RWPE2 (cell line): ENCODE data around the gene SMAD7.

Source experiments
- ATAC-seq: fragments of 200-7000 bp; cut with Tn5 transposase; 3 replicates; pipeline ENCODE4 v1.9.1; 2021; ENCODE audit warnings: low read depth
- DNase-seq: peaks from one replicate; pipeline ENCODE4 v3.0.0-alpha.2; 2020; ENCODE audit warnings: low spot score
- H3K27ac ChIP-seq: fragments of 450-650 bp; 2 replicates; pipeline ENCODE4 v1.5.1; 2017; ENCODE audit warnings: mild to moderate bottlenecking; ENCODE audit not compliant: poor library complexity, severe bottlenecking
- H3K27me3 ChIP-seq: fragments of 250-450 bp; sonication (Bioruptor Pico); 2 replicates; pipeline ENCODE4 v1.5.1; 2021; ENCODE audit warnings: mild to moderate bottlenecking, moderate library complexity; ENCODE audit not compliant: insufficient read depth, poor library complexity, severe bottlenecking
- H3K36me3 ChIP-seq: fragments of 250-450 bp; sonication (Bioruptor Pico); 2 replicates; pipeline ENCODE4 v1.5.1; 2020; ENCODE audit warnings: low read depth, mild to moderate bottlenecking, moderate library complexity
- H3K4me1 ChIP-seq: fragments of 250-450 bp; sonication (Bioruptor Pico); 2 replicates; pipeline ENCODE4 v1.5.1; 2021; ENCODE audit warnings: mild to moderate bottlenecking, moderate library complexity; ENCODE audit not compliant: insufficient read depth, poor library complexity, severe bottlenecking
- H3K4me3 ChIP-seq: fragments of 250-450 bp; sonication (Bioruptor Pico); 2 replicates; pipeline ENCODE4 v1.5.1; 2021; ENCODE audit warnings: mild to moderate bottlenecking, moderate library complexity; ENCODE audit not compliant: severe bottlenecking
- H3K9me3 ChIP-seq: fragments of 250-450 bp; sonication (Bioruptor Pico); 2 replicates; pipeline ENCODE4 v1.5.1; 2021; ENCODE audit warnings: mild to moderate bottlenecking, moderate library complexity; ENCODE audit not compliant: severe bottlenecking
- TF ChIP-seq, protein P1 (sequence below): fragments of 450-650 bp; IDR thresholded peaks from one replicate; pipeline ENCODE4 v1.5.1; 2017; ENCODE audit warnings: mild to moderate bottlenecking, moderate library complexity; ENCODE audit not compliant: poor library complexity, severe bottlenecking

SMAD7 gene

DNA sequence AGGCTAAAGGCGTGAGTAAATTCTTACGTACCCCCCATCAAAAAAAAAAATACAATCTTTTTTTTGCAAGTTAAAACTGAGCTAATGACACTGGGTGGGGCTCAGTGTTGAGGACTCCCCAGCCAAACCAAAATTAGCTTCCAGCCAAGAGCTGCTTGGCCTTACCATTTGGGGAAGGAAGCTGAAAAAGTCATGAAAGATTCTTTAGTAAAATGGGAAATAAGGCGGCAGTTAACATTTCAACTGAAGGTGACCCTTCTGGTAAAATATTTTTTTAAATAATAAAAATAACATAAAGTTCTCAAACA, 16.4 kb downstream of the SMAD7 start:
- no peaks in the 10 kb centered on the region for H3K27me3 ChIP-seq
- peaks cover 79% of the 10 kb centered on the region for H3K4me1 ChIP-seq
- H3K27ac ChIP-seq, result peak overlapping the region; percentile 98
- no peak for DNase-seq
- H3K36me3 ChIP-seq, result peaks cover 4% of the 10 kb centered on the region; the same call in 1 of the 2 replicates
- TF ChIP-seq, protein P1, sequence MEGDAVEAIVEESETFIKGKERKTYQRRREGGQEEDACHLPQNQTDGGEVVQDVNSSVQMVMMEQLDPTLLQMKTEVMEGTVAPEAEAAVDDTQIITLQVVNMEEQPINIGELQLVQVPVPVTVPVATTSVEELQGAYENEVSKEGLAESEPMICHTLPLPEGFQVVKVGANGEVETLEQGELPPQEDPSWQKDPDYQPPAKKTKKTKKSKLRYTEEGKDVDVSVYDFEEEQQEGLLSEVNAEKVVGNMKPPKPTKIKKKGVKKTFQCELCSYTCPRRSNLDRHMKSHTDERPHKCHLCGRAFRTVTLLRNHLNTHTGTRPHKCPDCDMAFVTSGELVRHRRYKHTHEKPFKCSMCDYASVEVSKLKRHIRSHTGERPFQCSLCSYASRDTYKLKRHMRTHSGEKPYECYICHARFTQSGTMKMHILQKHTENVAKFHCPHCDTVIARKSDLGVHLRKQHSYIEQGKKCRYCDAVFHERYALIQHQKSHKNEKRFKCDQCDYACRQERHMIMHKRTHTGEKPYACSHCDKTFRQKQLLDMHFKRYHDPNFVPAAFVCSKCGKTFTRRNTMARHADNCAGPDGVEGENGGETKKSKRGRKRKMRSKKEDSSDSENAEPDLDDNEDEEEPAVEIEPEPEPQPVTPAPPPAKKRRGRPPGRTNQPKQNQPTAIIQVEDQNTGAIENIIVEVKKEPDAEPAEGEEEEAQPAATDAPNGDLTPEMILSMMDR, result no peak
- ATAC-seq, result no peak
- H3K9me3 ChIP-seq, result no peaks in the 10 kb centered on the region
- no peak overlapping the region for H3K4me3 ChIP-seq

DNA sequence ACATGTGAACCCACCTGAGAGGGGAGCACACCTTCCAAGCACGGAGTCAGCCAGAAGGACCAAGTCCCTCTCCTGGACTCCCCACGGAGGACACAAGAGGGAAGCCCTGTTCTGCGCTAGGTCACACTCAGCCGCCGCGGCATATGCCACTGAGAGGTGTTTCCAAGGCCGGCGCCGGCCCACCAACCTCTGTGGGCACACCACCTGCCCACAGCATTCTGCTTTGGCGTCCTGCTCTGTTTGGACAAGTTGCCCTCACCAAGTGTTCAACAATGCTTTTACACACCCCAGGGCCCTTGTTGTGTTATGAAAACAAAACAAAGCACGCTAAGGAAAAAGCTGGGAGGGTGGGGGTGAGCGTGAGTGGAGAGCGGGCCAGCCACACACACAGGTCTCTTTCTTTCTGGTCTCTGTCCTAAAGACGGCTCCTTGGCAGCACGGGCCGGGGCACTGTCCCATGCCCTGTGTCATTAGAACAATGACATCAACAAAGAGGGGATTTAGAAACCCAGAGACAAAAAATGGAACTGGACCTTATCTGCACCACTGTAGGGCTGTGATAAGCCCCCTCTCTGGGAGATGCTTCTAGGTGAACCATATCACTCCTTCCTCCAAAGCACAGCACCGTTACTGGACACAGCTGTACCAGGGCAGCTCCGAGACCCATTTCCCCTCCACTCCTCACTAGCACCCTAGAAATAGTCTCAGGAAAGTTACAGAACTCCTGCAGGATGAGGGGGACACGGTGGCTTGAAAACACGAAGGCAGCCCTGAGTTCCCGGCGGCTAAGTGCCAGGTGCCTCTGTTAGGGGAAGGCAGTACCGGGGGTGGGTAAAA, 17.0 kb downstream of the SMAD7 start:
- ATAC-seq (no peak), DNase-seq (no peak)
- Histone ChIP-seq H3K27ac (peak overlapping the region; percentile 98), H3K27me3 (no peaks in the 10 kb centered on the region), H3K4me3 (no peak overlapping the region), H3K9me3 (no peaks in the 10 kb centered on the region), H3K4me1 (peaks cover 84% of the 10 kb centered on the region), H3K36me3 (peaks cover 4% of the 10 kb centered on the region; the same call in 1 of the 2 replicates)
- TF ChIP-seq, protein P1, result no peak

- Histone ChIP-seq H3K9me3 (no peaks in the 10 kb centered on the region), H3K4me3 (no peak overlapping the region), H3K4me1 (peaks cover 81% of the 10 kb centered on the region), H3K36me3 (no peaks in the 10 kb centered on the region; the same call in 1 of the 2 replicates), H3K27me3 (no peaks in the 10 kb centered on the region), H3K27ac (peak overlapping the region; percentile 98)
- no peak for ATAC-seq
- no peak for DNase-seq
- TF ChIP-seq, protein P1, result no peak
These were observed 17.8 kb downstream of the SMAD7 start for GRCh38 chr18:48932822-48933510.

GRCh38 chr18:48932462-48932818, 18.3 kb downstream of the SMAD7 start:
- Histone ChIP-seq H3K9me3 (no peaks in the 10 kb centered on the region), H3K36me3 (no peaks in the 10 kb centered on the region; the same call in 1 of the 2 replicates), H3K27me3 (no peaks in the 10 kb centered on the region), H3K4me1 (peaks cover 76% of the 10 kb centered on the region), H3K4me3 (no peak overlapping the region), H3K27ac (peak overlapping the region; percentile 98)
- DNase-seq, result no peak
- ATAC-seq, result no peak
- TF ChIP-seq, protein P1, result no peak
